ENCODE results near the gene NET1. TPM values are rescaled to one million over a fixed set of nuclear protein-coding genes. Genes with fewer than 3 reads are reported as not detected.

The NET1 gene
- total and polyA plus RNA-seq, 10 donors: 4.6 to 19.5 (median 11.1) TPM

- H3K36me3 ChIP-seq: no peaks in the 10 kb centered on the region
- intact Hi-C loops (cut with DNase I; ENCODE audit: low total_unique reads): no loop called here
- DNase-seq: no peak
- no peaks in the 10 kb centered on the region for H3K4me1 ChIP-seq
- no peaks in the 10 kb centered on the region for H3K9me3 ChIP-seq
- no peak overlapping the region for H3K27ac ChIP-seq
- no peak overlapping the region for H3K4me3 ChIP-seq
- H3K27me3 ChIP-seq (replicated peaks in 1 of 7): peaks cover 0 to 32% (median 0%) of the 10 kb centered on the region in 7 donors
- TF ChIP-seq POLR2AphosphoS5 (IDR thresholded peaks at IDR 0.05) (no peak), CTCF (IDR thresholded peaks at IDR 0.05 in 8 of 11, conservative IDR thresholded peaks at IDR 0.05 in 3 of 11) (no peak), POLR2A (IDR thresholded peaks at IDR 0.05) (no peak)
- 22 to 34% (median 32%) methylated on average over 5 of the region's 5 CpGs for WGBS, 5 donors
Measured at GRCh38 chr10:5365928-5366327, 46.4 kb upstream of the NET1 start.

- Histone ChIP-seq H3K9me3 (no peaks in the 10 kb centered on the region), H3K4me1 (no peaks in the 10 kb centered on the region), H3K27ac (no peak overlapping the region), H3K36me3 (no peaks in the 10 kb centered on the region), H3K4me3 (no peak overlapping the region), H3K27me3 (replicated peaks in 1 of 7) (peaks cover 0 to 17% (median 0%) of the 10 kb centered on the region in 7 donors)
- TF ChIP-seq CTCF (IDR thresholded peaks at IDR 0.05 in 8 of 11, conservative IDR thresholded peaks at IDR 0.05 in 3 of 11): no peak
- TF ChIP-seq POLR2AphosphoS5 (IDR thresholded peaks at IDR 0.05): no peak
- TF ChIP-seq POLR2A (IDR thresholded peaks at IDR 0.05): no peak
- intact Hi-C loops (cut with DNase I; ENCODE audit: low total_unique reads): no loop called here
- DNase-seq: no peak
- 74 to 85% (median 81%) methylated on average over 16 of the region's 16 CpGs for WGBS, 5 donors
Measured at GRCh38 chr10:5369362-5370158, 42.8 kb upstream of the NET1 start.

- no peaks in the 10 kb centered on the region for H3K4me1 ChIP-seq
- no peaks in the 10 kb centered on the region for H3K9me3 ChIP-seq
- intact Hi-C loops (cut with DNase I; ENCODE audit: low total_unique reads): no loop called here
- no peak for DNase-seq
- H3K4me3 ChIP-seq: no peak overlapping the region
- no peak overlapping the region for H3K27ac ChIP-seq
- H3K36me3 ChIP-seq: no peaks in the 10 kb centered on the region
- H3K27me3 ChIP-seq (replicated peaks in 1 of 7): peaks cover 0 to 12% (median 0%) of the 10 kb centered on the region in 7 donors
- 77 to 91% (median 81%) methylated on average over 28 of the region's 28 CpGs for WGBS, 5 donors
- TF ChIP-seq POLR2AphosphoS5 (IDR thresholded peaks at IDR 0.05) (no peak), CTCF (IDR thresholded peaks at IDR 0.05 in 8 of 11, conservative IDR thresholded peaks at IDR 0.05 in 3 of 11) (no peak), POLR2A (IDR thresholded peaks at IDR 0.05) (no peak)
Measured at GRCh38 chr10:5370493-5371352, 41.6 kb upstream of the NET1 start.

- H3K9me3 ChIP-seq: no peaks in the 10 kb centered on the region
- intact Hi-C loops (cut with DNase I; ENCODE audit: low total_unique reads): no loop called here
- TF ChIP-seq POLR2A (IDR thresholded peaks at IDR 0.05): no peak
- TF ChIP-seq POLR2AphosphoS5 (IDR thresholded peaks at IDR 0.05): no peak
- TF ChIP-seq CTCF (IDR thresholded peaks at IDR 0.05 in 8 of 11, conservative IDR thresholded peaks at IDR 0.05 in 3 of 11): no peak
- H3K4me3 ChIP-seq: no peak overlapping the region
- no peak overlapping the region for H3K27ac ChIP-seq
- no peaks in the 10 kb centered on the region for H3K36me3 ChIP-seq
- H3K4me1 ChIP-seq: no peaks in the 10 kb centered on the region
- 69 to 79% (median 75%) methylated on average over 4 of the region's 4 CpGs for WGBS, 5 donors
- DNase-seq: no peak
- peaks cover 0 to 10% (median 0%) of the 10 kb centered on the region in 7 donors for H3K27me3 ChIP-seq (replicated peaks in 1 of 7)
Measured at GRCh38 chr10:5373307-5373706, 39.0 kb upstream of the NET1 start.
